Measurements from ENCODE around the gene FAM228A. TPM values are rescaled to one million over a fixed set of nuclear protein-coding genes. Genes with fewer than 3 reads are reported as not detected.

FAM228A gene
- total and polyA plus RNA-seq, 2 experiments from 2014 or later: 0.11 to 0.35 TPM

DNA sequence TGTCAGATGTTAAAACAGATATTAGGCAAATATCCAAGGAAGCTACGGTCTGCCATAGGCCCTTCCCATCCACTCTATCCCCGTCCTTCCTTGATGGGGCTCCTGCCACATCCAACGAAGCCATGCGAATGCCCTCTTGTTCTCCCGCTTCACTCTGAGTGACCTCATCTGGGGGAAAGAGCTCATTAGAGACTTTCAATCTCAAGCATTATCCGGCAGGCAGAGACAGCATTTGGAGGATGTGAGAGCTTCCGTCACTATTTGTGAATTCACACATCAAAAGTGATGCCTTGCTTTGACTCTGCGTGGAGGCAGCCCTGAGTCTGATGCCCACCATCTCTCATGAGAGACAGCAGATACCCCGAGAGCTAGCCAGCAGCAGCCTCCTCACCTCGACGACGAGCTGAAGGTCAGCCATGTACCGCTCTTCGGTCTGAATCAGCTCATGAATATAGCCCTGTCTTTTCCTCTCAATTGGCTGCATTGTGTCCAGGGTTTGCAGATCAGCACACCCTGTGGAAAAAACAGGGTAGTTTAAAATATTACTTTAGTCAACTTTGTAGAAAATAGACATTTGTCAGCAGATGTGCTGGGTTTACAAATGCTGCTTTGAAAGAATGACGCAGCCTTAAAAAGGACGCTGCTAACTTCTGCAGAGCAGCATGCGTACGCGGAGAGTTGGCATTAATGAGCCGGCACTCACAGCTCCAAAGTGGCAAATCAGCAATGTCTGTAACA, 45.9 kb downstream of the FAM228A start:
- no peak for ATAC-seq
- H3K27me3 Mint-ChIP-seq (ENCODE audit: insufficient read depth, low read depth, poor library complexity): peaks cover 1% of the 10 kb centered on the region

GRCh38 chr2:24221343-24222050, 46.6 kb downstream of the FAM228A start:
- H3K4me2 ChIP-seq: no peak overlapping the region
- H3K36me3 ChIP-seq (ENCODE audit: insufficient read depth): no peaks in the 10 kb centered on the region
- H4K20me1 ChIP-seq (replicated peaks; ENCODE audit: insufficient read depth): no peaks in the 10 kb centered on the region
- H3K27me3 ChIP-seq (ENCODE audit: insufficient read depth): no peaks in the 10 kb centered on the region
- no peak for ATAC-seq
- Mint-ChIP-seq H3K27ac (no peak overlapping the region), H3K4me3 (no peak overlapping the region), H3K36me3 (ENCODE audit: low read depth) (no peaks in the 10 kb centered on the region), H3K27me3 (ENCODE audit: insufficient read depth, low read depth, poor library complexity) (peaks cover 1% of the 10 kb centered on the region), H3K9me3 (no peaks in the 10 kb centered on the region), H3K4me1 (no peaks in the 10 kb centered on the region; the same call in 1 of the 3 replicates)
- no peak overlapping the region for H3K27ac ChIP-seq (ENCODE audit: low read depth)
- no peak overlapping the region for H3K4me3 ChIP-seq
- TF ChIP-seq, protein P1, sequence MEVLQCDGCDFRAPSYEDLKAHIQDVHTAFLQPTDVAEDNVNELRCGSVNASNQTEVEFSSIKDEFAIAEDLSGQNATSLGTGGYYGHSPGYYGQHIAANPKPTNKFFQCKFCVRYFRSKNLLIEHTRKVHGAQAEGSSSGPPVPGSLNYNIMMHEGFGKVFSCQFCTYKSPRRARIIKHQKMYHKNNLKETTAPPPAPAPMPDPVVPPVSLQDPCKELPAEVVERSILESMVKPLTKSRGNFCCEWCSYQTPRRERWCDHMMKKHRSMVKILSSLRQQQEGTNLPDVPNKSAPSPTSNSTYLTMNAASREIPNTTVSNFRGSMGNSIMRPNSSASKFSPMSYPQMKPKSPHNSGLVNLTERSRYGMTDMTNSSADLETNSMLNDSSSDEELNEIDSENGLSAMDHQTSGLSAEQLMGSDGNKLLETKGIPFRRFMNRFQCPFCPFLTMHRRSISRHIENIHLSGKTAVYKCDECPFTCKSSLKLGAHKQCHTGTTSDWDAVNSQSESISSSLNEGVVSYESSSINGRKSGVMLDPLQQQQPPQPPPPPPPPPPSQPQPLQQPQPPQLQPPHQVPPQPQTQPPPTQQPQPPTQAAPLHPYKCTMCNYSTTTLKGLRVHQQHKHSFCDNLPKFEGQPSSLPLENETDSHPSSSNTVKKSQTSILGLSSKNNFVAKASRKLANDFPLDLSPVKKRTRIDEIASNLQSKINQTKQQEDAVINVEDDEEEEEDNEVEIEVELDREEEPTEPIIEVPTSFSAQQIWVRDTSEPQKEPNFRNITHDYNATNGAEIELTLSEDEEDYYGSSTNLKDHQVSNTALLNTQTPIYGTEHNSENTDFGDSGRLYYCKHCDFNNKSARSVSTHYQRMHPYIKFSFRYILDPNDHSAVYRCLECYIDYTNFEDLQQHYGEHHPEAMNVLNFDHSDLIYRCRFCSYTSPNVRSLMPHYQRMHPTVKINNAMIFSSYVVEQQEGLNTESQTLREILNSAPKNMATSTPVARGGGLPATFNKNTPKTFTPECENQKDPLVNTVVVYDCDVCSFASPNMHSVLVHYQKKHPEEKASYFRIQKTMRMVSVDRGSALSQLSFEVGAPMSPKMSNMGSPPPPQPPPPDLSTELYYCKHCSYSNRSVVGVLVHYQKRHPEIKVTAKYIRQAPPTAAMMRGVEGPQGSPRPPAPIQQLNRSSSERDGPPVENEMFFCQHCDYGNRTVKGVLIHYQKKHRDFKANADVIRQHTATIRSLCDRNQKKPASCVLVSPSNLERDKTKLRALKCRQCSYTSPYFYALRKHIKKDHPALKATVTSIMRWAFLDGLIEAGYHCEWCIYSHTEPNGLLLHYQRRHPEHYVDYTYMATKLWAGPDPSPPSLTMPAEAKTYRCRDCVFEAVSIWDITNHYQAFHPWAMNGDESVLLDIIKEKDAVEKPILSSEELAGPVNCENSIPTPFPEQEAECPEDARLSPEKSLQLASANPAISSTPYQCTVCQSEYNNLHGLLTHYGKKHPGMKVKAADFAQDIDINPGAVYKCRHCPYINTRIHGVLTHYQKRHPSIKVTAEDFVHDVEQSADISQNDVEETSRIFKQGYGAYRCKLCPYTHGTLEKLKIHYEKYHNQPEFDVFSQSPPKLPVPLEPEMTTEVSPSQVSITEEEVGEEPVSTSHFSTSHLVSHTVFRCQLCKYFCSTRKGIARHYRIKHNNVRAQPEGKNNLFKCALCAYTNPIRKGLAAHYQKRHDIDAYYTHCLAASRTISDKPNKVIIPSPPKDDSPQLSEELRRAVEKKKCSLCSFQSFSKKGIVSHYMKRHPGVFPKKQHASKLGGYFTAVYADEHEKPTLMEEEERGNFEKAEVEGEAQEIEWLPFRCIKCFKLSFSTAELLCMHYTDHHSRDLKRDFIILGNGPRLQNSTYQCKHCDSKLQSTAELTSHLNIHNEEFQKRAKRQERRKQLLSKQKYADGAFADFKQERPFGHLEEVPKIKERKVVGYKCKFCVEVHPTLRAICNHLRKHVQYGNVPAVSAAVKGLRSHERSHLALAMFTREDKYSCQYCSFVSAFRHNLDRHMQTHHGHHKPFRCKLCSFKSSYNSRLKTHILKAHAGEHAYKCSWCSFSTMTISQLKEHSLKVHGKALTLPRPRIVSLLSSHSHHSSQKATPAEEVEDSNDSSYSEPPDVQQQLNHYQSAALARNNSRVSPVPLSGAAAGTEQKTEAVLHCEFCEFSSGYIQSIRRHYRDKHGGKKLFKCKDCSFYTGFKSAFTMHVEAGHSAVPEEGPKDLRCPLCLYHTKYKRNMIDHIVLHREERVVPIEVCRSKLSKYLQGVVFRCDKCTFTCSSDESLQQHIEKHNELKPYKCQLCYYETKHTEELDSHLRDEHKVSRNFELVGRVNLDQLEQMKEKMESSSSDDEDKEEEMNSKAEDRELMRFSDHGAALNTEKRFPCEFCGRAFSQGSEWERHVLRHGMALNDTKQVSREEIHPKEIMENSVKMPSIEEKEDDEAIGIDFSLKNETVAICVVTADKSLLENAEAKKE (CRISPR knock-in tag; IDR thresholded peaks at IDR 0.05): no peak
- TF ChIP-seq ETS1 (IDR thresholded peaks at IDR 0.05): no peak
- no peak for TF ChIP-seq JUNB (IDR thresholded peaks at IDR 0.05; ENCODE audit: unreplicated experiment)
- no peak for TF ChIP-seq CTCF (conservative IDR thresholded peaks at IDR 0.05; ENCODE audit: low read depth in 2 of 2)
- TF ChIP-seq POLR2AphosphoS5 (IDR thresholded peaks at IDR 0.05; ENCODE audit: low read depth): no peak
- no peaks in the 10 kb centered on the region for H3K4me1 ChIP-seq (ENCODE audit: insufficient read depth)
- H3K9me2 ChIP-seq (ENCODE audit: insufficient read depth): no peaks in the 10 kb centered on the region
- no peak for DNase-seq (ENCODE audit: low spot score)
- no peaks in the 10 kb centered on the region for H3F3A ChIP-seq (replicated peaks; ENCODE audit: low read depth)
- no peaks in the 10 kb centered on the region for H3K79me2 ChIP-seq (replicated peaks; ENCODE audit: insufficient read depth)
- no peak overlapping the region for H2AFZ ChIP-seq

More for the DNA sequence above, 45.9 kb downstream of the FAM228A start:
- no peaks in the 10 kb centered on the region; the same call in 2 of the 3 replicates for H3K36me3 Mint-ChIP-seq (ENCODE audit: low read depth)
- H4K20me1 ChIP-seq (replicated peaks; ENCODE audit: insufficient read depth): no peaks in the 10 kb centered on the region
- H3K4me3 Mint-ChIP-seq: no peak overlapping the region
- H3K4me1 Mint-ChIP-seq: no peaks in the 10 kb centered on the region; the same call in 1 of the 3 replicates
- H3K27me3 ChIP-seq (ENCODE audit: insufficient read depth): no peaks in the 10 kb centered on the region
- no peaks in the 10 kb centered on the region for H3K36me3 ChIP-seq (ENCODE audit: insufficient read depth)
- no peaks in the 10 kb centered on the region for H3K4me1 ChIP-seq (ENCODE audit: insufficient read depth)
- TF ChIP-seq POLR2AphosphoS5 (IDR thresholded peaks at IDR 0.05; ENCODE audit: low read depth) (no peak), CREB1 (CRISPR knock-in tag; IDR thresholded peaks at IDR 0.05; ENCODE audit: low read depth) (no peak)
- H2AFZ ChIP-seq: no peak overlapping the region
- no peaks in the 10 kb centered on the region for H3K9me3 Mint-ChIP-seq
- no peak overlapping the region for H3K27ac Mint-ChIP-seq
- H3F3A ChIP-seq (replicated peaks; ENCODE audit: low read depth): no peaks in the 10 kb centered on the region
- no peak overlapping the region for H3K27ac ChIP-seq (ENCODE audit: low read depth)
- H3K9me2 ChIP-seq (ENCODE audit: insufficient read depth): no peaks in the 10 kb centered on the region
- no peak for DNase-seq (ENCODE audit: low spot score)
- H3K4me2 ChIP-seq: no peak overlapping the region
- no peaks in the 10 kb centered on the region for H3K79me2 ChIP-seq (replicated peaks; ENCODE audit: insufficient read depth)
- no peak overlapping the region for H3K4me3 ChIP-seq
